Measurements from ENCODE around the gene TMEM208.

GRCh38 chr16:67242138-67242730, 15.3 kb downstream of the TMEM208 start:
- no peak for TF ChIP-seq CTCF (IDR thresholded peaks at IDR 0.05)
- no peak for TF ChIP-seq POLR2A (IDR thresholded peaks at IDR 0.05)
